GM12865 (cell line): ENCODE results near the gene PAX2.

Experiments used
- DNase-seq: peaks from one replicate; pipeline ENCODE4 v3.0.0; 2010; ENCODE audit warnings: low read depth
- H3K4me3 ChIP-seq: 2 replicates; pipeline ENCODE4 v1.5.1; 2011; ENCODE audit warnings: mild to moderate bottlenecking, low read depth, low read length, control low read depth
- CTCF ChIP-seq: IDR thresholded peaks from 2 replicates; pipeline ENCODE4 v1.5.1; 2011; ENCODE audit warnings: low read length, control low read depth, low read depth, inconsistent platforms; ENCODE audit not compliant: insufficient read depth; ENCODE audit errors: missing control alignments

The PAX2 gene

GRCh38 chr10:100739517-100740368, 5.6 kb upstream of the PAX2 start:
- TF ChIP-seq CTCF, result no peak
- H3K4me3 ChIP-seq, result no peak overlapping the region

GRCh38 chr10:100740476-100741377, 4.7 kb upstream of the PAX2 start:
- DNase-seq, result no peak
- H3K4me3 ChIP-seq, result no peak overlapping the region

More at GRCh38 chr10:100739517-100740368, 5.6 kb upstream of the PAX2 start:
- no peak for DNase-seq

GRCh38 chr10:100741378-100742075, 3.9 kb upstream of the PAX2 start:
- no peak overlapping the region for H3K4me3 ChIP-seq
- TF ChIP-seq CTCF, result no peak
- DNase-seq, result no peak

More at GRCh38 chr10:100740476-100741377, 4.7 kb upstream of the PAX2 start:
- no peak for TF ChIP-seq CTCF

GRCh38 chr10:100742076-100742771, 3.2 kb upstream of the PAX2 start:
- no peak for TF ChIP-seq CTCF
- DNase-seq, result no peak
- H3K4me3 ChIP-seq, result no peak overlapping the region

- no peak for DNase-seq
- no peak for TF ChIP-seq CTCF
- no peak overlapping the region for H3K4me3 ChIP-seq
Measured at GRCh38 chr10:100742936-100743335, 2.4 kb upstream of the PAX2 start.

GRCh38 chr10:100743626-100744135, 1.7 kb upstream of the PAX2 start:
- TF ChIP-seq CTCF, result peak; percentile 83
- peak; percentile 77 for DNase-seq
- no peak overlapping the region for H3K4me3 ChIP-seq
